GM18858 (cell line): ENCODE data around the gene MRPL52.

Experiments used
- ATAC-seq: cut with Tn5 transposase; IDR thresholded peaks from one replicate; pipeline ENCODE4 v1.9.1; 2021; ENCODE audit not compliant: unreplicated experiment

MRPL52 gene

DNA sequence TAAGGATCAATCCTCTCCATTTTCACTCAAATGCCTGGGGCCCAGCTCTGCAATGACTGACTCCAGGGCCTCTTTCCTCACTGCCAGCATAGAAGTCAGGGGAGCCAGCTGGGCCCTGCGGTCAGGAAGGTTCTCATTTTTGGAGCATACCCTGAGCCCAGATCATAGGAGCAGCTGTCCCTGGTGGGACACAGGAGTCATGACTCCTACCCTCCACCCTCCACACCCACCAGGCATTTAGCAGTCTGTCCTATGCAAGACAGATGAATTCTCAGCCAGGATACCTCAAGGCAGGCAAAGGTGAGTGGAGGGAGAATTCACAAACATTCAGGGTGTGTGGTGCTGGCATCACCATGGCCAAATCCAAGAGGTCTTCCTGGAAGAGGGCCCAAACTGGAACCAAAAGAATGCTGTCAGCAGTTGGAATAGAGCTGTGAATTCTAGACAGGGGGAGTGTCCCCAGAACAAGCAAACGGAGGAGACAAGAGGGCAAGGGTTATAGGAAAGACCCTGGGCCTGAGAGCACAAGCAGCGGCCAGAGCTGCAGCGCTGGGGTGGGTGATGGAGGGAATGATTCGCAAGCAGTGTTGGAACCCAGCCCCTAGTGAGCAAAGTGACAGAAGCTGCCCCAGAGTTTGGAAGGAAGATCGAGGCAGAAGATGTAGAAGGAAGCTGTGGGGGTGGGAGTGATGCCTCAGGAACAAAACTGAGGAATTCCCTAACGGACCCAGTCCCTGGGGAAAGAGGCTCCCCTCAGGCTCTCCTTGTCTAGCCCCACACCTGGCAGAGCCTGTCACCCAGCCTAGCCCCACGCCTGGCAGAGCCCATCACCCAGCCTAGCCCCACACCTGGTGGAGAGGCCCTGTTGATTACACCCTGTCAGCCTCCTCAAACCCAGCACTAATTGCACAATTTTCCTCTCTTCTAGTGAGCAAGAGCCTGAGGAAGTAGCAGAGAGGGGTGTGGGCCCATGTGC lies 48.9 kb downstream of the MRPL52 start:
- no peak for ATAC-seq

DNA sequence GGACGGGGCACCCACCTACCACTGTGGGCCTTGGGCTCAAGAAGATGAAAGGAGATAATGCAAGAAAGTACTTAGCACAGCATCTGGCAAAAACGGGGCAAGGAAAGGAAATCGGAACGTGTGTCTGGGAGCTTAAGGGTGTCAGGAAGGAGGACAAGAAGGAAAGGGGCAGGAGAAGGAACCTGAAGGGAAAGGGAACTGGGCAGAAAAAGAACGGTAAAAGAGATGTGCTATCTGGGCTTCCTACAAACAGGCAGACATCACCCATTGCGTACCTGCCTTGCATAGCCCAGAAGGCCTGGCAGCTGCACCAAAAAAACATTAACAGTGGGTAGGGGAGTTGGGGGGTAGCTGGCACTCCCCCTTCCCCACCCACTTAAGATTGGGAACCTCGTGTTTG lies 52.4 kb downstream of the MRPL52 start:
- ATAC-seq, result no peak

DNA sequence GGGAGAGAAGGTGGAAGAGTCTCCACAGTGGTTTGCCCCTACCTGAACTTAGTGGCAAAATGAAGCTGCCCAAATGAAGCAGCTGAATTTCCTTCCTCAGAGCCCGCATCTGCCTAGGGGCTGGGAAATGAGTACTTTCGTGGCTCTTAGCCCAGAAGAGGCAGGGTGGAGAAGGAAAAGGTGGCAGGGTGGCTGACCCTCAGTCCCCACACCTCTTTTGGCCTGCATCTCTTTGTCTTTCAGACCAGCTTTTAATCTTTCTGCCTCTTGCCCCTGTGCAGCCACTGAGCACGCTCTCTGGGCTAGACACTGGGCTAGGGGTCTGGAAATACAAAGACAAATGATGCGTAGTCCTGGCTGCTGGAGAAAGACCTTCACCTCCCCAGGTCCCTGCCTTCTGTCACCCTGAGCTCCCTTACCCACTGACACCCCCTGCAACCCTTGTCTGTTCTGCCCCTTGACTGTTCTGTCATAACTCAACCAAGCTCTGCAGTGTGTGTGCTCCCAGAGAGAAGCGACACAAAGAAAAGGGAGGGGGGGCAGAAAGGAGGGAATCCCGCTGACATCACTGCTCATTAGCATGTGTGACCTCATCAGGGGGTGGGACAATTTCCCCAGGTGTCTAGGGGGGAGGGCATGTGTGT lies 53.0 kb downstream of the MRPL52 start:
- ATAC-seq, result no peak

DNA sequence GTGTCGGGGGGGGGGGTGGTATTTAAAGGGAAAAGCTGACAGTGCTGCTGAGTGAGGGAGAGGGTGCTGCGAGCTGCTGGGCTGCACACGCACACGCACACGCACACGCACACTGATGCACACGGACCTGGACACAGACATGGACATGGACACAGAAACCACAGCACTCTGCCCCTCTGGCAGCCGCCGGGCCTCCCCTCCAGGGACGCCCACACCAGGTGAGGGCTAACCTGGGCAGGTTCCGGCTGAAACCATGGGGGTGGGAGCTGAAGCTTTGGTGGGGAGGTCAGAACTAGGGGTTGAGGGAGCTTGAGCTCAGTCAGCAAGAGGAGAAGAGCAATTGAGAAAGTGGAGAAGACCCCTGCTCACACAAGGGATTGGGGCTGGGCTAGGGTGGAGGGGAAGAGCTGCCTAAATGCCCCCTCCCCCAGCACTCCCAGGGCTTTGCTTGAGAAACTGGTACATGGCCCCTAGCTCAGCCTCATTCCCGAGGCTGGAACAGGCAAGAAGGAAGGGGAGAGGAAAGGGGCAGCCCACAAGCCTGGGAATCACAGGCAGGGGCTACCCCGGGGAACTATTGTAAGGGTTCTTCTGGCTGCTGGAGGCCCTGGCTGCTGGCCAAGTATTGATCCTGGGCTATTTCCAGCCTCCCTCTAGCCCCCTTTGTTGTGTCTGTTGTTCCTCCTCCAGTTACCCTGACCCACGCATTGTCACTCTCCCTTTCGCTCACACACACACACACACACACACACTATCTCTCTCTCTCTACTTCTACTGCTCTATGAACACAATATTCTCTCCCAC lies 53.7 kb downstream of the MRPL52 start, which contains the start of gene REM2:
REM2 (plus strand) TSS at position 50 of the 804 bp plus-strand sequence; CDS start at position 116, 66 bp downstream.
- no peak for ATAC-seq

DNA sequence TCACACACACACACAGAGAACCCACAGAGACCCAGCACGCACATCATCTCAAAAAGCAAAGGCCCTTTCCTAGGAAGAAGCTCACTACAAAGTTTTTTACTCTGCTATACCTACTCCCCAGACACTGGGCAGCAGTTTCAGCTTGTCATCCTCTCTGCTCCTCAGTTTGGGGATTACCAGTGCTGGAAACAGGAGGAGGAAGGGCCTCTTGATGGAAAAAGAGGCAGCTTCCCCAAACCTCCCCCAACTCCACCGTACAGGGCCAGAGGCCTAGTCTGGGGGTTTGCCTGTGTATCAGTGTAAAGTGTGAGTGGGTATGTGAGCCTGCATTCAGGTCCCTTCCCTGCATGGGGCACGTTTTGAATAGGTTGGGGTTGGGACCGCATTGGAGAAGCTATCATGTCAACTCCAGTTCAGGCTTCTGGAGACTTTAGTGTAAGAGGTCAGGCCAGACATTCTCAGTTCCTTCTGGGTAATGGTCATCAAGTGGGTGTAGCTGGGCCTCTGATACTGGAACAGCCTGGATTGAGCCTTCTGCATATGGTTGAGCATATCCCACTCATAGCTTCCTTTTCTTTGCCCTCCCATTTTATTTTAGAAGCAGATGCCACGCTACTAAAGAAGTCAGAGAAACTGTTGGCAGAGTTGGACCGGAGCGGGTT lies 54.5 kb downstream of the MRPL52 start:
- no peak for ATAC-seq
